Measurements from ENCODE around the gene ACOX3. TPM values are rescaled to one million over a fixed set of nuclear protein-coding genes. Genes with fewer than 3 reads are reported as not detected.

The ACOX3 gene
- total RNA-seq, 1 experiment from 2014 or later = 12.2 TPM

DNA sequence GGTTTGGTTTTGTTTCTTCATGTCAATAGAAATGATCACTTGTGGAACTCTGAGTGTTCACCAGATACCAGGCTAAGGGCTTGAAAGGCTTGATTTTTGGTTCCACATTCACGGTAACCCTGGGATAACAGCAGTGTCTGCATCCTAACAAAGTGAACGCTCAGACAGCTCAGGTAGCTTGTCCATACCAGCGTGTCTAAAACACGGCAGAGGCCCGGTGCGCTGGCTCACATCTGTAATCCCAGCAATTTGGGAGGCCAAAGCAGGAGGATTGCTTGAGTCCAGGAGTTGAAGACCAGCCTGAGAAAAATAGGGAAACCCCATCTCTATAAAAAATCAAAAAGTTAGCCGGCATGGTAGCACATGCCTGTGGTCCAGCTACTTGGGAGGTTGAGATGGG is 122.0 kb downstream of the ACOX3 start:
- TF ChIP-seq, protein P1, sequence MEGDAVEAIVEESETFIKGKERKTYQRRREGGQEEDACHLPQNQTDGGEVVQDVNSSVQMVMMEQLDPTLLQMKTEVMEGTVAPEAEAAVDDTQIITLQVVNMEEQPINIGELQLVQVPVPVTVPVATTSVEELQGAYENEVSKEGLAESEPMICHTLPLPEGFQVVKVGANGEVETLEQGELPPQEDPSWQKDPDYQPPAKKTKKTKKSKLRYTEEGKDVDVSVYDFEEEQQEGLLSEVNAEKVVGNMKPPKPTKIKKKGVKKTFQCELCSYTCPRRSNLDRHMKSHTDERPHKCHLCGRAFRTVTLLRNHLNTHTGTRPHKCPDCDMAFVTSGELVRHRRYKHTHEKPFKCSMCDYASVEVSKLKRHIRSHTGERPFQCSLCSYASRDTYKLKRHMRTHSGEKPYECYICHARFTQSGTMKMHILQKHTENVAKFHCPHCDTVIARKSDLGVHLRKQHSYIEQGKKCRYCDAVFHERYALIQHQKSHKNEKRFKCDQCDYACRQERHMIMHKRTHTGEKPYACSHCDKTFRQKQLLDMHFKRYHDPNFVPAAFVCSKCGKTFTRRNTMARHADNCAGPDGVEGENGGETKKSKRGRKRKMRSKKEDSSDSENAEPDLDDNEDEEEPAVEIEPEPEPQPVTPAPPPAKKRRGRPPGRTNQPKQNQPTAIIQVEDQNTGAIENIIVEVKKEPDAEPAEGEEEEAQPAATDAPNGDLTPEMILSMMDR (conservative IDR thresholded peaks at IDR 0.05; ENCODE audit: low read depth, low read length) = no peak
- TF ChIP-seq EZH2 (IDR thresholded peaks at IDR 0.05; ENCODE audit: low read length, unreplicated experiment) (no peak), EZH2phosphoT487 (IDR thresholded peaks at IDR 0.05; ENCODE audit: borderline replicate concordance, low read length) (no peak)
- Histone ChIP-seq H3K4me3 (ENCODE audit: low read length) (no peak overlapping the region), H3K27ac (ENCODE audit: low read length) (no peak overlapping the region), H3K9me3 (ENCODE audit: low read length) (no peaks in the 10 kb centered on the region), H3K79me2 (ENCODE audit: low read length) (no peaks in the 10 kb centered on the region), H2AFZ (ENCODE audit: low read length) (no peak overlapping the region), H3K27me3 (ENCODE audit: low read length) (no peaks in the 10 kb centered on the region), H3K4me2 (ENCODE audit: low read length) (no peak overlapping the region), H3K9me2 (replicated peaks; ENCODE audit: low read length) (no peaks in the 10 kb centered on the region), H4K20me1 (ENCODE audit: low read length) (no peaks in the 10 kb centered on the region), H3K4me1 (ENCODE audit: insufficient read depth, low read length) (peaks cover 16% of the 10 kb centered on the region), H3F3A (ENCODE audit: low read length, unreplicated experiment) (no peaks in the 10 kb centered on the region), H3K36me3 (ENCODE audit: low read depth, low read length) (no peaks in the 10 kb centered on the region), H3K9ac (ENCODE audit: low read length) (no peak overlapping the region)
- ChIA-PET CTCF (no interaction called here), POLR2A (ENCODE audit: unreplicated experiment) (no interaction called here)
- intact Hi-C loops (cut with micrococcal nuclease) = no loop called here
- ATAC-seq (no peak), DNase-seq (no peak)
- BruUV-seq (replicated peaks) = no TSS peak

DNA sequence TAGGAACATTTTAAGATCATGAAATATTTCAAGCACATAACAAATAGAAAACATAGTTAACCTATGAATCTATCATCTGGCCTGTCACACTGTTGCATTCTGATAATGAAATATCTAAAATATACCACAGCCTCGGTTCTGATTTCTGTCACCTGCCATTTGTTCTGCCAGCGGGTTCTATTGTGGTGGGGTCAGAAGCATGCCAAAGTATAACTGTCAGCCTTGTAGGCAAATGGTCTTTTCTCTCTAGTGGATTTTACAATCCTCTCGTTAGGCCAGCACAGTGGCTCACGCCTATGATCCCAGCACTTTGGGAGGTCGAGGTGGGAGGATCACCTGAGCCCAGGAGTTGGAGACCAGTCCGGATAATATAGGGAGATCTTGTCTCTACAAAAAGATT is 123.0 kb downstream of the ACOX3 start:
- Histone ChIP-seq H3K4me2 (ENCODE audit: low read length) (no peak overlapping the region), H2AFZ (ENCODE audit: low read length) (no peak overlapping the region), H3K27me3 (ENCODE audit: low read length) (no peaks in the 10 kb centered on the region), H4K20me1 (ENCODE audit: low read length) (no peaks in the 10 kb centered on the region), H3F3A (ENCODE audit: low read length, unreplicated experiment) (no peaks in the 10 kb centered on the region), H3K27ac (ENCODE audit: low read length) (no peak overlapping the region), H3K9ac (ENCODE audit: low read length) (no peak overlapping the region), H3K79me2 (ENCODE audit: low read length) (no peaks in the 10 kb centered on the region), H3K4me3 (ENCODE audit: low read length) (no peak overlapping the region), H3K36me3 (ENCODE audit: low read depth, low read length) (no peaks in the 10 kb centered on the region), H3K9me2 (replicated peaks; ENCODE audit: low read length) (no peaks in the 10 kb centered on the region), H3K4me1 (ENCODE audit: insufficient read depth, low read length) (peaks cover 16% of the 10 kb centered on the region), H3K9me3 (ENCODE audit: low read length) (no peaks in the 10 kb centered on the region)
- CTCF ChIA-PET = no interaction called here
- DNase-seq (no peak), ATAC-seq (no peak)
- TF ChIP-seq EZH2 (IDR thresholded peaks at IDR 0.05; ENCODE audit: low read length, unreplicated experiment) = no peak
- TF ChIP-seq EZH2phosphoT487 (IDR thresholded peaks at IDR 0.05; ENCODE audit: borderline replicate concordance, low read length) = no peak
- TF ChIP-seq, protein P1 (conservative IDR thresholded peaks at IDR 0.05; ENCODE audit: low read depth, low read length) = no peak
- intact Hi-C loops (cut with micrococcal nuclease) = no loop called here
- BruUV-seq (replicated peaks) = no TSS peak
- POLR2A ChIA-PET (ENCODE audit: unreplicated experiment) = no interaction called here

DNA sequence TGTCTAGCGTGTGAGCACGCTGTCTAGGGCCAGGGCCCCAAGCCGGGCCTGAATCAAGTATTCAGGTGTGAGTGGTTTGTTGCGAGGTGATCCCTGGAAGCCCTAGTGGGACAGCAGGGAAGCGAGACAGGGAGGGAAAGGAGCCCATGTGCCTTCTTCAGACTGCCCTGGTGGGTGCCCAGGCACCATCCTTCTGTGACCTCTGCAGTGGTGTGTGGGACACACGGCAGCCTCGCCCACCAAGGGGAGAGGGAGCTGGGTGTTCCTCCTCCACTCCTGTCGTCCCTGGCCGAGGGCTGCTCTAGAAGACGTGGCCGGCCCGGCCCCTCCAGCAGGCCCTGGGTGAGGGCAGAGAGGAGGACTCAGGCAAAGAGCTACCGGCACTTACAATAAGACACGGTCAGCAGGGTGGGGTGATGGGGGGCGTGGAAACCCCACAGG is 123.6 kb downstream of the ACOX3 start:
- H2AFZ ChIP-seq (ENCODE audit: low read length) = no peak overlapping the region
- intact Hi-C loops (cut with micrococcal nuclease) = no loop called here
- no peak overlapping the region for H3K27ac ChIP-seq (ENCODE audit: low read length)
- no peaks in the 10 kb centered on the region for H4K20me1 ChIP-seq (ENCODE audit: low read length)
- H3K27me3 ChIP-seq (ENCODE audit: low read length) = no peaks in the 10 kb centered on the region
- no peak overlapping the region for H3K4me3 ChIP-seq (ENCODE audit: low read length)
- no peak overlapping the region for H3K4me2 ChIP-seq (ENCODE audit: low read length)
- H3K79me2 ChIP-seq (ENCODE audit: low read length) = no peaks in the 10 kb centered on the region
- no peak for DNase-seq
- no peaks in the 10 kb centered on the region for H3K36me3 ChIP-seq (ENCODE audit: low read depth, low read length)
- no TSS peak for BruUV-seq (replicated peaks)
- no peak overlapping the region for H3K9ac ChIP-seq (ENCODE audit: low read length)
- H3K4me1 ChIP-seq (ENCODE audit: insufficient read depth, low read length) = peaks cover 16% of the 10 kb centered on the region
- no peaks in the 10 kb centered on the region for H3F3A ChIP-seq (ENCODE audit: low read length, unreplicated experiment)
- H3K9me2 ChIP-seq (replicated peaks; ENCODE audit: low read length) = no peaks in the 10 kb centered on the region
- no peak for ATAC-seq
- CTCF ChIA-PET = no interaction called here
- TF ChIP-seq EZH2phosphoT487 (IDR thresholded peaks at IDR 0.05; ENCODE audit: borderline replicate concordance, low read length) (no peak), EZH2 (IDR thresholded peaks at IDR 0.05; ENCODE audit: low read length, unreplicated experiment) (no peak)
- TF ChIP-seq, protein P1 (conservative IDR thresholded peaks at IDR 0.05; ENCODE audit: low read depth, low read length) = no peak
- H3K9me3 ChIP-seq (ENCODE audit: low read length) = no peaks in the 10 kb centered on the region
- POLR2A ChIA-PET (ENCODE audit: unreplicated experiment) = no interaction called here

Other genes with a start within 250 kb of the ACOX3 start
- 22.6 and 23.1 TPM in 2 replicates for gene SH3TC1, start 241.4 kb downstream of the ACOX3 start, total RNA-seq (2014; rRNA removed)
- gene HTRA3, start 171.0 kb downstream of the ACOX3 start, total RNA-seq (2014; rRNA removed) = 2.8 and 4.0 TPM in 2 replicates
- gene TRMT44, start 54 bp upstream of the ACOX3 start, total RNA-seq (2014; rRNA removed) = 13.3 and 15.3 TPM in 2 replicates
- 2.0 and 2.4 TPM in 2 replicates for gene GPR78, start 139.7 kb upstream of the ACOX3 start, total RNA-seq (2014; rRNA removed)
- 21.7 and 27.9 TPM in 2 replicates for gene CPZ, start 152.0 kb upstream of the ACOX3 start, total RNA-seq (2014; rRNA removed)